Mucosa of gallbladder (tissue), 1 donor: ENCODE measurements around the gene CHST1. TPM values are rescaled to one million over a fixed set of nuclear protein-coding genes. Genes with fewer than 3 reads are reported as not detected.

Experiments used
- DNase-seq: peaks from one replicate; pipeline ENCODE4 v3.0.0-alpha.2; 2020; ENCODE audit warnings: low spot score
- total RNA-seq: library from RNA; stranded (reverse); gene quantifications from one replicate; pipeline ENCODE4 v1.2.1, GENCODE V29; 2021
- donor health status: DM: no; HTN: no; CAD: no.

CHST1 gene
- total RNA-seq, 1 donor from 2014 or later = 1.8 TPM

DNA sequence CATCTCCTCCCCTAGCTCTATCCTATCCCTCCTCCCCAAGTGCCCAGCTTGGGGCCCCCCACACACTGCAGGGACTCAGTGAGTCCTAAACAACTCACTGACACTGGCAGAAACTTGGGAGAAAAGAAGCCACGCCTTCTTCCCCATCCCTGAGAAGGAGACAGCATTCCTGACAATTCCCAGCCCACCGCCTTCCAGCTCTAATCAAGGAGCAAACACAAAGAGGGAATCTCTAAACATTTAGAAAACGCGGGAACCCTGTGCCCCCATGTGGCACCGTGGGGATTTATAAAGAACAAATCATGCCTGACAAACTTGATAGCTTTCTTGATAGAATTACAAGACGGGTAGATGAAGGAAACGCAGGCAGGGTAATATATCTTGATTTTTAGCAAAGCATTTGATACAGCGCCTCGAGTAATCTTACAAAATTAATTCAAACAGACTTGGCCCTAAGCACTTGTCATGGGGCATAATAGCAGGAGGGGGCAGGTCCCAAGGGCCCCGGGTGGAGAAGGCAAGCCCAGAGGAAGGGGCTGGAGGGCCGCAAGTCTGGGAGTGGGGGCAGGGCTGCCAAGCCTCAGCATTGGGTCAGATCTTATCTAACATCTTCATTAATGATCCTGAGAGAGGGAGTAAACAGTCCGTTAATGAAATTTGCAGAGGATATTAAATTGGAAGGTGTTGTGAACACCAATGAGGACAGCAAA, 4.5 kb downstream of the CHST1 start:
- DNase-seq = no peak

DNA sequence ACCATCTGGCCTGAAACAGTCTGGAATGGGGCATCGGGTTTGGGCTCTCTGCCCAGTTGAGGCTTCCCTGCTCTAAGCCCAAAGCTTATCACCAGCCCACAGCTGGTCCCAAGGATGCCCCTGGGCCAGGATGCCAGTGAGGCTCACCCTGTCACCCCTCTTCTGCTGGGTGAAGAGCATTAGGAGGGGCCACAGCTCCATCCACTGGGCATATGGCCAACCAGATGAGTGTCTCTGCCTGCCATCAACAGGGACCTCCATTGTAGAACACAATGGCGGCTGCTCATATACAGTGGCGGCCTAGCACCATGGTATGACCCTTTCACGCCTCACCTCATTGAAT, 5.6 kb downstream of the CHST1 start:
- DNase-seq = no peak

DNA sequence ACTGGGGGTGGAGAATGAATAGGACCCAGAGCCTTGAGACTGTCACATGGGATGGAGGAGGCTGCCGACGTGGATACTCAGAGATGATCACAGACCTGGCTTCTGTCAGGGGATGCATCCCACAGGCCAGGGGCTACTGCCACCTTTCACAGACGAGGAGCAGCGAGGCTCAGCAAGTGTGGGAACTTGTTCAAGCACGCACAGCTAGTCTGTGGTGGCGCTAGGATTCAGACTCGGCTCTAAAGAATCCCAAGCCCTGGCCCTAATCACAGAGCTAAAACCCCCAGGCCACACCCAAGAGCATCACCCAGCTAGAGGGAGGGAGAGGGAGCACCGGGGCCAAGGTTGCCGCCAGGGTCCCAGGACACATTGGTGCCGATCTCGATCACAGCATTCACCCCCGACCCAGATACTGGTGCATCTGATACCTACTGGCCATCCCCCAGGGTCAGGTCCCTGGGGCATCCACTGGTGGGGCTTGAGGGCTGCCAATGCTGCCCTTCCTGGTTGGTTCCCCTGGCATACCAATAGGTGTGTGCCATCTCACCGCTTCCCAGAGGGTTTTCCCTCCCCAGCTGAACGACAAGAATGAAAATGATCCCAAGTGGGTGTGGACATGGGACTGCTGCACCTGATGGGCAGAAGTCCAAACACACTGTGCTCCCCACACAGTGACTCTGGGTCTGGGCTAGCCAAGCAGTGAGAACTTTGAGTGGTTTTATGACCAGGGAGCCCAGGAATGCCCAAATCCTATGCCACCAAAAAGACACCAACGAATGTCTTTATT, 6.2 kb downstream of the CHST1 start:
- no peak for DNase-seq

DNA sequence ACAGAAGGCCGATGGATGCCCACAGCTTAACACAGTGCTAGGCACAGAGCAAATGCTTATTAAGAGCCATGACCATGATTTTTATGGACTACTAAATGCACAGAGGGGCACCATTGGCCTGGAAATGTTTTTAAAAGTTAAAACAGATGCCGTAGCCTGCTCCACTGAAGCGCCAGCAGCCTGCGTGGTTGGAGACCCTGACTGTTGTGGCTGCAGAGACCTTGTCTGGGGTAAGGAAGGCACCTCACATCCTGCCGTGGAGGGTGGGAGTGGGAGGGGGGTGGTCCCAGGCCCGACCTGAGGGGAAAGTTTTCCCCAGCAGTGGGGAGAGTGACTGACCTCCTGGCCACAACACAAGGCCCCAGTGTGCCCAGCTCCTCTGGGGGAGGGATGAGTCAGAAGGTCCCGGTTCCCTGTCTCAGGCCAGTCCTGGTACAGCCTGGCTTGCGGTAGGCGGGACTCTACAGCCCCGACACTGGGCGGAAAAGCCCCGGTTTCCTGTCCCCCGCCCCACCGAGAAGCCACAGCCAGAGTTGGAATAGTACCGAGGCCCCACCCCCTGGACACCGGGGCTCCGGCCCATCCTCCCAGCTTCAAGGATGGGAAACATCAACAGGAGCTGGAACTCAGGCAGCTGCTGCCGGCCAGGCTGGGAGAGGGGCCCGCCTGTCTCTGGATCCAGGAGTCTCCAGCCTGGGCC, 7.0 kb downstream of the CHST1 start:
- DNase-seq = peak; percentile 62

DNA sequence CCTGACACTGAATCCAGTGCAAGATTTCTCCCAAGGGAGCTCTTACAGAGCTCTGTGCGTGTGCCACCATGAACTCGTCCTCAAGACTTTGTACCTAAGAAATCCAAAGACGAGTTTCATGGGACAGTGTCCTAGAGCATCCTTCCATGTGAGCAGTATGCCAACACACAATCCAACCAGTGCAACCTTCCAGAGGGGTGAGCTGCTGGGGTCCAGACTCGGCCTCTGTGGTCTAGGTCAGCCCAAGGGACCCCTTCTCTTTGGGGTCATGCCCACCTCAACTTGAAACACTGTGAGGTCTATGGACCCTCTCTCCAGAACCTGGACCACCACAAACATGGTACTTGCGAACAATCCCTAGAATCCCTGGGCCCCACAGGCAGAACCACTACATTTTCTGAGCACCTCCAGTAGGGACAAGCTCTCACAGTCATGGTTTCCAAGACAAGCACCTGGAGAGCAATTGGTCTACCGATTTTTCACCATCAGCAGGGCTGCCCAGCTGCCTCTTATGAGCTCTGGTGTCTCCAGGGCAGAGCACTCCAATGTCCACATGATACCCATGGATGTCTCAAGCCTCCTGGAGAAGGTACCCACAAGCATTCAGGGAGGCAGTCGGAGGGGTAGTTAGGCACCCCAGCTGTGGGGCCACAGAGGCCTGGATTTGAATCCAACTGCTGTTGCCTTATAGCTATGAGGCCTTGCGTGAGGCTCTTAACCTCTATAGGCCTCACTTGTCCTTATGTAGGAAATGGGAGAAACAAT, 7.7 kb downstream of the CHST1 start:
- no peak for DNase-seq

DNA sequence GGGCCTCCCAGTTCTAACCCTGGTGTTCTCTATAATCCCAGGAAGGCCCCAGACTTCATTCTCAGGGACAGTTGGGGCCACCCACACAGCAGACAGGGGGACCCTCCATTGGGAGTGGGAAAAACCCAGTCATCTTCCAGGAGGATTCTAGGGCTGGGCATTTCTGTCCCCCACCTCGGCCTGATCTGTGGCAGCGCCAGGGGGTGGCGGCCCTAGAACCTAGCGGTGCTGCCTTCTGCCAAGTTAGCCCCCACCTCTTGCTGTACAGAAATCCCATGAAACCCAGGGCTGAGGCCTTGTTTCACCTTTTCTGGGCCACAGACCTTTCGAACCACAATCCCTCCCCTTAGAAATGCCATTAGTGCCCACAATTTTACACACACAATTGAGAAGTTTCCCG, 9.6 kb downstream of the CHST1 start:
- no peak for DNase-seq

DNA sequence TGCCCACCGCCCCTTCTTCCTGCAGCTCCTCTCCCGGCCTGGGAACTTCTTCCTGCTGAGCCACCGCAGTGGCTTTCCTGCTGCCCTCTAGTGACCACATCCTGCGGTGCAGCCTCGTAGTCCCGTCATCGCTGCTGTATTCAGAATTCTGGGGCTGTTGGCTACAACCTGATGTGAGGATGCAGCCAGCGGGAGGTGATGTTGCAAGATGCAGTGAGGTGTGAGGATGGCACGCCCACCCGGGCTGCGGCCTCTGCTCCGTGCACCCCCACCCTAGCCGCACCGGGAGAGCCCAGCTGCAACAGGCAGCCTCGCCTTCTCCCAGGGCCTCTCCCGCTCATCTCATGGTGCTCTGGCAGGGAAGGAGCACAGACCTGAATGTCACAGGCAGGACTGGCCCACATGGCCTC, 10.1 kb downstream of the CHST1 start:
- DNase-seq = peak; percentile 71

DNA sequence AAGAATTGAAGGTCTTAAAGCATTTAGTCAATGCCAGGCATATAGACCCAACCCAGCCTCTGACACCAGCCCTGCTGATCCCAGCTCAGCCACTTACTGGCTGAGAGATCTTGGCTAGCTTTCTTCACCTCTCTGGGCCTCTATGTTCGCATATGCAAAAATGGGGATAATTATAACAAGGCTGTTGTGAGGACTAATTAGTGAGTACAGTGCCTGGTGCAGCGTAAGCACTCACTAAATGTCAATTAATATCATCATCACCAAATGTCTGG, 10.5 kb downstream of the CHST1 start:
- DNase-seq = no peak

DNA sequence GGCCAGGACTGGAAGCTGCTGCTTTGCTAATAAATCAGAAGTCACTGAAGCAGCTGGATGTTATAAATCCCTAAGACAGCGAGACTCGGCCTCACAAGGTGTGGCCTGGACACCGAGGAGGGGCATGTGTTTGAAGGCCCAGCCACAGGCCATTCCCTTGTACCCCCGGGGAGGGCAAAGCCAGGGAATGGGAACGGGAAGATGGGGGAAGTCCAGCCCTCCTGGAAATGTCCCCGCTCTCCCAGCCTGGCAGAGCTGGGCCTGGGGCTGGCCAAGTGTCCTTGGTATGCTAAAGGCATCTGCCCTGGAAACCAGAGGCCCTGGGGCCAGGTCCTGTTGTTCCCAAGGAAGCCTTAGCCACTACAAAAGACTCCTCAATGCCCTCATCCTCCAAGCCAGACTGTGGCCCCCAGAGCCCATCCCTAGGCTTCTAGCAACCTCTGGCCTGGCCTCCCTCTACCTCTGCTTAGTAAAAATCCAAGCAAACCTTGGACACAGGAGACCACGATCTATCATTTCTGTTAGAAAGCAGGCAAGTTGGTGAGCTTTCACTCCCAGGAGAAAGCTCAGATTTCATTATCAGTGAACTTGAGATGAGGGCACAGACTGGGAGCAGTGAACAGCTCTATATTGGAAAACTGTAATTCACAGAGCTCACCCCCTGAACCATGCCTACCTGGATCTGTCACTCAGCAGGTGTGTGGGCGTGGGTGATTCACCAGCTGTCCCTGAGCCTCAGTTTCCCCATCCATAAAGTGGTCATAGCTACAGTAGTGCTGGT, 11.0 kb downstream of the CHST1 start:
- DNase-seq = no peak

DNA sequence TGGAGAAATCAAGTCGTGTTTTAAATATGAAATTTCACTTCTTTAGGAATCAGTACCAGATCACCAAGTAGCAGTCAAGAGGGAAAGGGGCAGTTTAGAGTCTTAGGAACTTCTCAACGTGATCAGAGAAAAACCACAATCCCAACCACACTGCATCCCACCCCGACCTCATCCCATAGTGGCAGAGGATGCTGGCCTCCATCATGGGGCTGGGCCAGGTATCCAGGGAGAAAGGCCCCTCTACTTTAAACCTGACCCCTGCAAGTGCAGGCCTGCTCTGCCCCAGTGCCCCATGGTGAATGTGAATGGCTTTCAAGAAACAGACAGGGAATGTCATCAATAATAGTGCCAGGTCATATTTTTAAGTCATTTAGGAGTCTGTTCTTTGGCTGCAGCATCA, 12.1 kb downstream of the CHST1 start:
- no peak for DNase-seq

DNA sequence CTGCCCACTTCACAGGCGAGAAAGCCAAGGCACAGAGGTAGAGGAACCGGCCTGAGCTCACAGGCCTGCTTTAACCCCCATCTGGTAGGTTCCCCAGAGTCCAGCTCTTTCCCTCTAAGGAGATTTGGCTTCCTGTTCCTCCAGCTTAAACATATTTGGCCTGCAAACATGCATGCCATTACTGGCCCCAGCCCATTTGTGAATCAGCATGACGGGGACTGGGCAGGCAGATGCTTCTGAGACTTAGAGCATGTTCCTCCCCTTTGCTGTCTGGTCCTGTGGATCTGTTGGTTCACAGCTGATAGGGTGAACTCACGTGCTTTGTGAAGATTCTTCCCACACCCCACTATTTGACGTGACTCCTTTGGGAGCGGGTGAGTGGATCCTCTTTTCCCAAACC, 12.6 kb downstream of the CHST1 start:
- DNase-seq = no peak

DNA sequence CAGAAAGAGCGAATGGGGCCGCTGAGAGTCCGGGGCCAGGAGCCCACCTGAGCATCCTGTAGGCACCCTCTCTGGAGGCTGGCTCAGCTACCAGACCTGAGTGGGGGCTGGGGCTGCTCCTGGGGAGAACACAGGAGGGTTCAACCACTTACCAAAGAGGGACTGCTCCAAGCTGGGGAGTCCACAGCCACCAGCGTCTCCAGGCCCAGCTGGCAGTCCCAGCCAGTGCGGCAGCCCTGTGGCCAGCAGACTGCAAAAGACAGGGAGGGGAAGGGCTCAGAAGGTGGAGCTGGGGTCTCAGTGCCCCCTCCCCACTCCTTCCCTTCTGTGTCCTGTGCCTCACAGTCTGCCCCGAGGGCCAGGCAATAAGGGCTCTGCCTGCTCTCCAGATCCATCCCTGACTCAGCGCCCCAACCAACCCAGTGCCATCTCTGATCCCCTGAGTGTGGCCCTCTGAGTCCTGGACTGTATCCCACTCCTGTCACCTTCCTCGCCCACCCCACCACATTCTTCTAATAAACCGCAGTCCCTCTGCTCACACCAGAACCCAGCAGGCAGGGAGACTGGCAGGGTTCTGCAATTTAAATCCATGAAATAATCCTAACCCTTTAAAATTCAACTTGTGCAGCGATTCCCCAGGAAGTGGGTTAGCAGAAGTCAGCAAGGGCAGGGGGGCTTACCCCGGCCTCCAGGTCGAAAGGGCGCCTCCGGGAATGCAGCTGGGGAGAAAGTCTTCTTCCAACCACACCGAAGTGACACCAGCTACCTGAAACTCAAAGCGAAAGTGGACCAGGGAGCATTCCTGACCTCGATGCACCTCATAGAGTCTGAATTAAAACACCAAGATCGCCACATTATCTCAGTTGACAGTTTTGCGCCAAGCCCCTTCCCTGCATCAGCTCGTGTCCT, 13.3 kb downstream of the CHST1 start:
- DNase-seq = no peak

DNA sequence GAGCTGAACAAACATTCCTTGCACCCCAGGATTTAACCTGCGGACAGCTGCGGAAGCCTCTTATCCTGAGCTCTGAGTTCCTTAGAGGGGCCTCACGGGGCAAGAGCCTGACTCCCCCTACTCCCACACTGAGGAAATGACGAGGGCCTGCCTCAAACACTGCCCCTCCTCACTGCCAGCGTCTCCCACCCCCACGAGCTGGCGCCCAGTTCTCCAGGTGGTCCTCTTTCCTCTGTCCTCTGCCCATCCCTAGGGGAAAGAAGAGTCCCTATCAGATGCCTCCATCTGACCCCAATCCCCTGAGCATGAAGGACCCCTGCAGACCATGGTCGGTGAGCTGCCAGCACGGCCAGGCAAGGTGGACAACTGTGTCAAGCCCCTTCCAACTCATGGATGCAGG, 14.3 kb downstream of the CHST1 start:
- DNase-seq = no peak

DNA sequence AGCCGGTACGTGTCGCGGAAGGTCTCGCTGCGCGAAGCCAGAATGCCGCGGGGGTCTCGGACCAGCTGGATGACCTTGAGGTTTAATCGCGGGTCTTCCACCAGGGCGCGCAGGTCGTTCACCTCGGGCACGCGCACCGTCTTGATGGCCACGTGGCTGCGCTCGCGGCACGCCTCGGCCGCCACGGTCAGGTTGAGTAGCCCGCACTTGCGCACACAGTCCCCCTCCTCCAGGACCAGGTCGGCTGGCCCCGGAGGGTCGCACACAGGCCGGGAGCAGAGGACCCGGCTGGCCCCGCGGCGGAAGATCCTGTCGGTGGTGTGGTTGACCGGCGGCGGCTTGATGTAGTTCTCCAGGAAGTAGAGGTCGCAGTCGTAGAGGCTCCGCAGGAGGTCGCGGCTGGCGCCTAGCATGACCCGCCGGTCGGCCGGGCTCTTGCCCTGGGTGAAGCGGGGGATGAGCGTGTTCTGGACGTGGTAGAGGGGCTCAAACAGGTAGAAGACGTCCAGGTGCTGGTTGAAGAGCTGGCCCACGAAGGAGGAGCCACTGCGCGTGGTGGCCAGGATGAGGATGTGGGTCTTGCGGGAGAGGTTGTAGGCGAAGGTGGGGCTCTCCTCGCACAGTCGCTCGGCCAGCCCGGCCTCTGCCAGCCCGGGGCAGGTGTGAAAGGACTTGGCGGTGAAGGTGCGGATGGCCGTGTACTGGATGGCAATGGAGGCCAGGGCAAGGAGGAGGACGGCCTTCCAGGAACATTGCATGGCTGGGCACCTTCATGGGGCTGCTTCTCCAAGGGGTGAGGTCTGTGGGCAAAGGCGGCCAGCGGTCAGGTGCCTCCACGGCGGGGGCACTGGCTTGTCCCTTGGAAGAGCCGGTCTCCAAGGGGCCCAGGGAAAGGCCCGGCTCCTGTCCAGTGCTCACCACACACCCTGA, 15.0 kb downstream of the CHST1 start:
- DNase-seq = no peak

DNA sequence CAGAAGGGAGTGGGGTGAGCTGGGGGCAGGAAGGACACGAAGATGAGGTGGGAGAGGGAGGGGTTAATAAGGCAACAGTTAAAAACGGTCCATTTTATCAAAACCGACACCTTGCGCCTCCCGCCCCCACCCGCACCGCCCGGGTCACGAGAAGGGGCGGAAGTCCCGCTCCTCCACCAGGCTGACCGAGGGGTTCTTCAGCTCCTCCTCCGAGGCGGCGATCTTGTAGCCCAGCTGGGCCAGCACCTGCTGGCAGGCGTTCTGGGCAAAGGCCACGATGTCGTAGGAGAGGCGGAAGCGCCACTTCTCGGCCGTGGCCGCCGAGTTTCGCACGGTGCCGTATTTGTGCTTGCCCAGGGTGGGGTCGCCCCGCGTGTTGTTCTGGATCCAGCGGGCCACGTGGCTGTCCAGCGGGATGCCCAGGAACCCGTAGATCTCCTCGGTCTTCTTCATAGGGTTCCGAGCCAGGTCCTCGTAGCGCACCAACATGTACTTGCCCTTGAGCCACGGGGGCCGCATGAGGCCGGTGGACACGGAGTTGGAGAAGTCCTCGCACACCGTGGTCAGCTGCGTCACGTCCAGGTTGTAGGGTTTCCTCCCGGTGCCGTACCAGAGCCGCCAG, 15.8 kb downstream of the CHST1 start:
- no peak for DNase-seq

DNA sequence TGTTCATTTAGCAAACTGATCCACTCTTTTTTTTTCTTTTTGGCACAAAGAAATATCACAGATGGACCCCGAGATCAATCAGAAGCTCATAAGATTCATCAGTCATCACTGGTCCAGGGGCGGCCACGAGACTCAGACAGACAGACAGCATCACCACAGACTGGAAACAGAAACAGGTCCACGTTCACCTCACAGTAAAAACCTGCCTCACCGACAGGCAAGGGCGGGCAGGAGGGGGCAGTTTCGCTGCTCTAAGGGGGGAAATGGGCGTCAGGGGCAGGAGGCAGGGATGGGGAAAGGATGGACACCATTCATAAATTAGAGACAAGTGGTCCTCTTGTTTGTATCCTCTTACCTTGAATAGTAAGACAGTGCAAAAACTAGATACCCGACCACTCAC, 16.5 kb downstream of the CHST1 start:
- DNase-seq = no peak

DNA sequence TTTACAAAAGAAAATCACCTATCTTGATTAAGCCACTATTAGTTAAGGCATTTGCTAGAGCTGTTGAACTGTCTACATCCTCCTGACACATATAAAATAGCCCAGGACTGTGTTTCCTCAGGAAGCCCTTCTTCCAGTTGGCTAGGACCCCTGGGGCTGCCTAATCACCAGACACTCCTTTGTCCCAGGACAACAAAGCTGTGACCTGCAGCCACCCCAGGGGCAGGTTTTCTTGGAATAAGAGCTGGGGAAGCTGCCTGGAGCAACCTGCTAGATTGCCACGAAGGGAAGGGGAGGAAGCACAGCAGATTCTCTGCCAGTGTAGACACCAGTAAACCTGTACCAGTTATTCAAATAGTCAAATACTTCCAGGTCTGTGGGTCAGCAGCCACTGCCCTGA, 17.6 kb downstream of the CHST1 start:
- no peak for DNase-seq

DNA sequence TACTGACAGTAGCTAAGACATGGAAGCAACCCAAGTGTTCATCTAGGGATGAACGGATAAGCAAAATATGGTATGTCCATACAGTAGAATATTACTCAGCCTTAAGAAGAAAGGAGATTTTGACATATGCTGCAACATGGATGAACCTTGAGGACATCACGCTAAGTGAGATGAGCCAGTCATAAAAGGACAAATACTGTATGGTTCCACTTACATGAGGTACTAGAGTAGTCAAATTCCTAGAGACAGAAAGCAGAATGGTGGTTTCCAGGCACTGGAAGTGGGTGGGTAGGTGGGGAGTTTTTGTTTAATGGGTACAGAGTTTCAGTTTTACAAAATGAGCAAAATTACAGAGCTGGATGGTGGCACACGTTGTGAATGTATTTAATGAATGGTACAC, 18.1 kb downstream of the CHST1 start:
- DNase-seq = no peak
